Kidney glomerular epithelial cell (primary cell): Measurements from ENCODE around the gene MED27.
A peak's percentile ranks its signal among the peaks of the same experiment; 100 is the strongest.
"Not testable (repeated sequence)": the region's sequence is repeated elsewhere in the genome, so short reads cannot be mapped to it uniquely, and the experiment has no call there.

Experiments
- DNase-seq: peaks from one replicate; lab custom pipeline; 2025; lab: John Stamatoyannopoulos, UW

MED27 gene

GRCh38 chr9:132015866-132016265 is 63.8 kb downstream of the MED27 start:
- DNase-seq = no peak

GRCh38 chr9:132014218-132014805 is 65.4 kb downstream of the MED27 start:
- peak; percentile 53 for DNase-seq

- no peak for DNase-seq
Measured at GRCh38 chr9:132012704-132013357, 66.8 kb downstream of the MED27 start.

- DNase-seq = no peak
Measured at GRCh38 chr9:132011896-132012295, 67.8 kb downstream of the MED27 start.

- DNase-seq = no peak
Measured at GRCh38 chr9:132011309-132011708, 68.4 kb downstream of the MED27 start.

- DNase-seq = not testable (repeated sequence)
Measured at GRCh38 chr9:132010201-132010600, 69.5 kb downstream of the MED27 start.

- DNase-seq = no peak
Measured at GRCh38 chr9:132008855-132009812, 70.5 kb downstream of the MED27 start.

- peak; percentile 59 for DNase-seq
Measured at GRCh38 chr9:132008184-132008803, 71.4 kb downstream of the MED27 start.

- DNase-seq = no peak
Measured at GRCh38 chr9:132007371-132008025, 72.2 kb downstream of the MED27 start.

- no peak for DNase-seq
Measured at GRCh38 chr9:132006677-132007370, 72.8 kb downstream of the MED27 start.

- DNase-seq = no peak
Measured at GRCh38 chr9:132005899-132006298, 73.8 kb downstream of the MED27 start.

GRCh38 chr9:132004323-132004722 is 75.3 kb downstream of the MED27 start:
- DNase-seq = no peak

GRCh38 chr9:132003896-132004295 is 75.8 kb downstream of the MED27 start:
- no peak for DNase-seq

GRCh38 chr9:132003319-132003704 is 76.4 kb downstream of the MED27 start:
- no peak for DNase-seq

GRCh38 chr9:132002643-132003318 is 76.9 kb downstream of the MED27 start:
- no peak for DNase-seq

GRCh38 chr9:132001567-132001966 is 78.1 kb downstream of the MED27 start:
- no peak for DNase-seq

- no peak for DNase-seq
Measured at GRCh38 chr9:132000659-132001058, 79.0 kb downstream of the MED27 start.

- peak; percentile 60 for DNase-seq
Measured at GRCh38 chr9:131999692-132000551, 79.7 kb downstream of the MED27 start.

- DNase-seq = no peak
Measured at GRCh38 chr9:131997779-131998178, 81.9 kb downstream of the MED27 start.

GRCh38 chr9:131997076-131997475 is 82.6 kb downstream of the MED27 start:
- no peak for DNase-seq
